ENCODE data around the gene ZNF225. TPM values are rescaled to one million over a fixed set of nuclear protein-coding genes. Genes with fewer than 3 reads are reported as not detected.
A peak's percentile ranks its signal among the peaks of the same experiment; 100 is the strongest.

The ZNF225 gene
- total RNA-seq, 2 donors from 2014 or later = 2.2 to 8.3 TPM

GRCh38 chr19:44131955-44132354, 18.8 kb downstream of the ZNF225 start:
- Histone ChIP-seq H3K27me3 (replicated peaks; ENCODE audit: insufficient read depth) (no peaks in the 10 kb centered on the region), H3K9me3 (peaks cover 88% of the 10 kb centered on the region), H3K27ac (no peak overlapping the region), H3K4me3 (no peak overlapping the region), H3K4me1 (ENCODE audit: control insufficient read depth in 1 of 2, low read depth in 2 of 2) (no peaks in the 10 kb centered on the region), H3K36me3 (peaks cover 50% of the 10 kb centered on the region)
- DNase-seq (ENCODE audit: low spot score) (no peak), ATAC-seq (ENCODE audit: insufficient number of reproducible peaks, low FRiP score, low read depth) (no peak)
- TF ChIP-seq CTCF (IDR thresholded peaks at IDR 0.05) = no peak

DNA sequence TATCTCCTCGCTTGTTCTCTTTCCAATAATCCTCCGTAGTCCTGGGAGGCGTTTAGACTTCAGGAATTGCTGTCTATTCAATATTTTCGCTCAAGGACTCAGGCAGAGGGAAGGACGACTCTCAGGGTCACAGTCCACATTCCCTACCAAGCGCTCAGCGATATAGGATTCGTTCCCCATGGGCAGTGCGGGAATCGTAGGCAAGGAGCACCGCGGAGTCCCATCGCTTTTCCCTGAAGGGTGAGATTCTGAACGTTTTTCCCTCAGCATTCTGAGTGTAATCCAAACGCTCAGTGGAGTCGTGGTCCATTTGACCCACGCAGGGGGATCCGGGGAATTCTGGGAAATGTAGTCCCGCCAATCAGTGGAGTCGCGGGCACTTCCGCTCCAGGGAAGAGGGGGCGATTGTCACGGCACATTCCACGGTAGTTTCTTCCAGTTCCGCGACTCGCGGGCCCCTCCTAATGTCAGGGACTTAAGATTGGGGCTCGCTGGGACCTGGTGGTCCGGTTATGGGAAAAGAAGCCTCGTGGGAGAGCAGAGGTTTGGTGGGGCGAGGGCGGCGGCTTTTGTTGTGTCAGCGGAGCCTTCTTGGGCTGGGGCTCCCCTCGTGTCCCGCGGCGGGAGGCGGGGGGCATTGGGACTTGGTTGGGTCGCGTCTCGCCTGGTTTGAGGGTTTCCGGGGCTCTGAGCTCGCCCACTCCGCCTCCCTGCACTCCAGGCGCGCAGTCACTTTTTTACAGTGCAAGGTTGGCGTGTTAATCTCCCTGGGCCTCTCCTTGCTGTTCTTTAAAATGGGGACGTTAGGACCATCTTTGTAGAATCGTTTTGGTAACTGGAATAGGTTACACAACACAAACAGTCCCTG, 28.2 kb downstream of the ZNF225 start, which contains the start of gene ZNF234:
Gene ZNF234, plus strand, starts transcription at position 364 of the 868 bp plus-strand sequence. CDS start 3,079 bp downstream, outside the sequence.
- Histone ChIP-seq H3K36me3 (peaks cover 22% of the 10 kb centered on the region), H3K9me3 (peaks cover 3% of the 10 kb centered on the region), H3K27ac (peak within 1 kb of the TSS; percentile 26 to 74), H3K4me1 (ENCODE audit: control insufficient read depth in 1 of 2, low read depth in 2 of 2) (peaks cover 9 to 17% of the 10 kb centered on the region in 2 donors), H3K4me3 (peak within 1 kb of the TSS; percentile 95), H3K27me3 (replicated peaks; ENCODE audit: insufficient read depth) (no peaks in the 10 kb centered on the region)
- peak; percentile 44 for DNase-seq (ENCODE audit: low spot score)
- TF ChIP-seq CTCF (IDR thresholded peaks at IDR 0.05) = no peak
- no peak for ATAC-seq (ENCODE audit: insufficient number of reproducible peaks, low FRiP score, low read depth)

- Histone ChIP-seq H3K27ac (peak overlapping the region in 1 of 2 donors; percentile 74), H3K4me1 (ENCODE audit: control insufficient read depth in 1 of 2, low read depth in 2 of 2) (peaks cover 9 to 17% of the 10 kb centered on the region in 2 donors), H3K27me3 (replicated peaks; ENCODE audit: insufficient read depth) (no peaks in the 10 kb centered on the region), H3K36me3 (peaks cover 22% of the 10 kb centered on the region), H3K9me3 (no peaks in the 10 kb centered on the region), H3K4me3 (peak overlapping the region; percentile 95)
- DNase-seq (ENCODE audit: low spot score) (no peak), ATAC-seq (ENCODE audit: insufficient number of reproducible peaks, low FRiP score, low read depth) (no peak)
- no peak for TF ChIP-seq CTCF (IDR thresholded peaks at IDR 0.05)
Measured at GRCh38 chr19:44142059-44142433, 28.8 kb downstream of the ZNF225 start.

GRCh38 chr19:44149776-44150175, 36.6 kb downstream of the ZNF225 start:
- DNase-seq (ENCODE audit: low spot score) (no peak), ATAC-seq (ENCODE audit: insufficient number of reproducible peaks, low FRiP score, low read depth) (no peak)
- H3K9me3 ChIP-seq = peaks cover 13% of the 10 kb centered on the region
- no peaks in the 10 kb centered on the region for H3K27me3 ChIP-seq (replicated peaks; ENCODE audit: insufficient read depth)
- no peak overlapping the region for H3K27ac ChIP-seq
- no peaks in the 10 kb centered on the region for H3K4me1 ChIP-seq (ENCODE audit: control insufficient read depth in 1 of 2, low read depth in 2 of 2)
- no peak overlapping the region for H3K4me3 ChIP-seq
- TF ChIP-seq CTCF (IDR thresholded peaks at IDR 0.05) = no peak
- peaks cover 80% of the 10 kb centered on the region for H3K36me3 ChIP-seq

DNA sequence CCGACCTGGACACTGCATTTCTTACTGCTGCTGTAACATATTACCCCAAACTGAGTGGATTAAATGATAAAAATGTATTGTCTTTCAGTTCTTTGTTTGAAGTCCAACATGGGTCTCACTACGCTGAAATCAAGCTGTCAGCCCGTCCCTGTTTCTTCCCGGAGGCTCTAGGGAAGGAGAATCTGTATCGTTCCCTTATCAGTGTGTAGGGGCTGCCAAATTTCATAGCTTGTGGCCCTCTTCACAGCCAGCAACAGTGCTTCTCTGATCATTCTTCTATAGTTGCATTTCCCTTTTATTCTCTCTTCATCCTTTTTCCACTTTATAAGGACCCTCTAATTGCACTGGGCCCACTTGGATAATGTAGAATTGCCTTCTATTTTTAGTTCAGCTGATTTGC, 38.3 kb downstream of the ZNF225 start:
- no peak for TF ChIP-seq CTCF (IDR thresholded peaks at IDR 0.05)
- peaks cover 30% of the 10 kb centered on the region for H3K9me3 ChIP-seq
- no peaks in the 10 kb centered on the region for H3K4me1 ChIP-seq (ENCODE audit: control insufficient read depth in 1 of 2, low read depth in 2 of 2)
- no peaks in the 10 kb centered on the region for H3K27me3 ChIP-seq (replicated peaks; ENCODE audit: insufficient read depth)
- no peak overlapping the region for H3K27ac ChIP-seq
- H3K4me3 ChIP-seq = no peak overlapping the region
- ATAC-seq (ENCODE audit: insufficient number of reproducible peaks, low FRiP score, low read depth) (no peak), DNase-seq (ENCODE audit: low spot score) (no peak)
- H3K36me3 ChIP-seq = peaks cover 75% of the 10 kb centered on the region
